Measurements from ENCODE around the gene OPN1MW3. TPM values are rescaled to one million over a fixed set of nuclear protein-coding genes. Genes with fewer than 3 reads are reported as not detected.
"Not testable (repeated sequence)": the region's sequence is repeated elsewhere in the genome, so short reads cannot be mapped to it uniquely, and the experiment has no call there.

The OPN1MW3 gene
- total RNA-seq, 1 experiment from 2014 or later, result not detected

DNA sequence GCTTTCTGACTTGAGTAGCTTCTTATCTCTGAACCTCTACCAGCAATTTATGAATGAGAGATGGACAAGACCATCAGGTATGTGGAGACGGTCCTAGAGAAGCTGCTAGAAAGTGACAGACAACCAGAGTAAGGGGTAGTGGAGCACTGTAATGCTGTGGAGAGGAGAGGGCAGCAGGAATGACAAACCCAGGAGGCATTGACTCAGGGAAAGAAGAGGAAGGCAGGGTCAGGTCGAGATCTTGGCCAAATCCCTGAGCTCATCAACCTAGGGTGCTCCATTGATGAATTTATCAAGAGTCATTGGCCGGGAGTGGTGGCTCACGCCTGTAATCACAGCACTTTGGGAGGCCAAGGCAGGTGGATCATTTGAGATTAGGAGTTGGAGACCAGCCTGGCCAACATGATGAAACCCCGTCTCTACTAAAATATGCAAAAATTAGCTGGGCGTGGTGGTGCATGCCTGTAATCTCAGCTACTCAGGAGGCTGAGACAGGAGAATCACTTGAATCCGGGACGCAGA is 17.3 kb upstream of the OPN1MW3 start:
- not testable (repeated sequence) for H2BK20ac ChIP-seq (ENCODE audit: low read depth, low read length, poor library complexity, severe bottlenecking); H2BK15ac ChIP-seq (ENCODE audit: low read depth, low read length); H3K9ac ChIP-seq (ENCODE audit: extremely low read depth, insufficient read length, low read length); H3K18ac ChIP-seq (ENCODE audit: insufficient read length, low read depth, low read length); H2AFZ ChIP-seq (ENCODE audit: low read length); H3K4ac ChIP-seq (ENCODE audit: low read depth, low read length); H4K91ac ChIP-seq (ENCODE audit: insufficient read length, low read depth, low read length); H3K4me1 ChIP-seq (ENCODE audit: insufficient read depth, low read length); H4K5ac ChIP-seq (ENCODE audit: insufficient read length, low read depth, low read length); H3K4me3 Mint-ChIP-seq; H3K27me3 Mint-ChIP-seq (ENCODE audit: low read depth); H3K56ac ChIP-seq (ENCODE audit: insufficient read length, low read depth, low read length); H3K9me3 ChIP-seq (ENCODE audit: control insufficient read depth, low read depth, low read length); H3T11ph ChIP-seq (ENCODE audit: low read length); H2BK12ac ChIP-seq (ENCODE audit: insufficient read length, low read depth, low read length); H3K23ac ChIP-seq (ENCODE audit: insufficient read length, low read depth, low read length); H2BK5ac ChIP-seq (ENCODE audit: insufficient read length, low read length); H3K27ac ChIP-seq (ENCODE audit: insufficient read length, low read depth, low read length); H3K4me2 ChIP-seq (ENCODE audit: insufficient read depth, insufficient read length, low read length); H2BK120ac ChIP-seq (ENCODE audit: low read depth, low read length, poor library complexity, severe bottlenecking); H4K20me1 ChIP-seq (ENCODE audit: control insufficient read depth, insufficient read depth, insufficient read length); H3K79me1 ChIP-seq (ENCODE audit: insufficient read depth, low read depth, low read length, poor library complexity, severe bottlenecking); H3K4me1 Mint-ChIP-seq; H3K23me2 ChIP-seq (ENCODE audit: insufficient read length, low read depth, low read length, poor library complexity, severe bottlenecking); H3K27ac Mint-ChIP-seq; H2AK5ac ChIP-seq (ENCODE audit: insufficient read length, low read length); DNase-seq; H4K8ac ChIP-seq (replicated peaks; ENCODE audit: insufficient read length, low read depth, low read length); H3K79me2 ChIP-seq (ENCODE audit: insufficient read depth, low read length); H3K36me3 Mint-ChIP-seq (ENCODE audit: insufficient read depth in 1 of 3, low read depth in 3 of 3); H3K14ac ChIP-seq (ENCODE audit: insufficient read depth, low read length); H3K27me3 ChIP-seq (ENCODE audit: insufficient read depth, low read length)
- peaks cover 14 to 20% of the 10 kb centered on the region in 2 experiments for H3K9me3 Mint-ChIP-seq
- no CpG with 5 or more reads among the region's 8 CpGs for WGBS (ENCODE audit: extremely low coverage, insufficient read length, low lambda C conversion rate)

DNA sequence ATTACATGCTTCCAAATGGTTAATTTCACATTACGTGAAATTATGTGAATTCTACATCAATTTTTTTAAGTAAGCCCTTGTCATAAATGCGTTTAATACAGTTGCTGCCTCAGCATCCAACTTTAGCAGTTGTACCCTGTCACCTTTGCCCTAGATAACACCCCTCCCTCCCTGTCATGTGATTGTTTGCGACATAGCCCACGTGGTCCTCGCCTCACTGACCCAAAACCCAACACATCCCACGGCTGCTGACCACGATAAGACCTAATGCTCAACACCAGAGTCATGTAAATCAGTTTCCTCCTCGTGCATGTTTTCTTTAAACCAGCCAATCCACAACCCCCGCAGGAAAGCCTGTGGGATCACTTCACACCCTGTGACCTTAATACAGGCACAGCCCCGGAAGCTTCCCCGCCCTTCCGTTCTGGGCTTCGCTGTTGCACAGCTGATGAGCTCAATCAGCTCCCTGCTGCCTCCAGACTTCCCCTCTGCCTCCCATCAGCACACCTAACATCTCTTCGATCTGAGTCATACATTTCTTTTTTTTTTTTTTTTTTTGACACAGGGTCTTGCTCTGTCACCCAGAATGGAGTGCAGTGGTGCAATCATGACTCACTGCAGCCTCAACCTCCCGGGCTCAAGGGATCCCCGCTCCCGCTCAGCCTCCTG is 9.9 kb upstream of the OPN1MW3 start:
- not testable (repeated sequence) for H2BK12ac ChIP-seq (ENCODE audit: insufficient read length, low read depth, low read length); H3K27ac Mint-ChIP-seq; H3K4me3 Mint-ChIP-seq; H3K79me1 ChIP-seq (ENCODE audit: insufficient read depth, low read depth, low read length, poor library complexity, severe bottlenecking); H3K56ac ChIP-seq (ENCODE audit: insufficient read length, low read depth, low read length); H3K4me1 Mint-ChIP-seq; H3K18ac ChIP-seq (ENCODE audit: insufficient read length, low read depth, low read length); H3K14ac ChIP-seq (ENCODE audit: insufficient read depth, low read length); H2BK120ac ChIP-seq (ENCODE audit: low read depth, low read length, poor library complexity, severe bottlenecking); H2BK15ac ChIP-seq (ENCODE audit: low read depth, low read length); H3K79me2 ChIP-seq (ENCODE audit: insufficient read depth, low read length); H3K9me3 Mint-ChIP-seq; H2AK5ac ChIP-seq (ENCODE audit: insufficient read length, low read length); DNase-seq; H3K4me1 ChIP-seq (ENCODE audit: insufficient read depth, low read length); H2BK20ac ChIP-seq (ENCODE audit: low read depth, low read length, poor library complexity, severe bottlenecking); H3K9me3 ChIP-seq (ENCODE audit: control insufficient read depth, low read depth, low read length); H3K23me2 ChIP-seq (ENCODE audit: insufficient read length, low read depth, low read length, poor library complexity, severe bottlenecking); H4K5ac ChIP-seq (ENCODE audit: insufficient read length, low read depth, low read length); H3K27me3 ChIP-seq (ENCODE audit: insufficient read depth, low read length); H3K27ac ChIP-seq (ENCODE audit: insufficient read length, low read depth, low read length); H3K4ac ChIP-seq (ENCODE audit: low read depth, low read length); H3T11ph ChIP-seq (ENCODE audit: low read length); H3K23ac ChIP-seq (ENCODE audit: insufficient read length, low read depth, low read length); H3K4me2 ChIP-seq (ENCODE audit: insufficient read depth, insufficient read length, low read length); H3K36me3 Mint-ChIP-seq (ENCODE audit: insufficient read depth in 1 of 3, low read depth in 3 of 3); H4K20me1 ChIP-seq (ENCODE audit: control insufficient read depth, insufficient read depth, insufficient read length); H2BK5ac ChIP-seq (ENCODE audit: insufficient read length, low read length); H3K27me3 Mint-ChIP-seq (ENCODE audit: low read depth); H2AFZ ChIP-seq (ENCODE audit: low read length); H4K8ac ChIP-seq (replicated peaks; ENCODE audit: insufficient read length, low read depth, low read length); H4K91ac ChIP-seq (ENCODE audit: insufficient read length, low read depth, low read length); H3K9ac ChIP-seq (ENCODE audit: extremely low read depth, insufficient read length, low read length)
- no CpG with 5 or more reads among the region's 17 CpGs for WGBS (ENCODE audit: extremely low coverage, insufficient read length, low lambda C conversion rate)
